Upper lobe of right lung (tissue), 1 donor: Measurements from ENCODE around the gene FOXO1. TPM values are rescaled to one million over a fixed set of nuclear protein-coding genes. Genes with fewer than 3 reads are reported as not detected.

Experiments
- ATAC-seq: fragments of 200-7000 bp; cut with Tn5 transposase; one replicate; pipeline ENCODE4 v1.9.1; 2020; ENCODE audit warnings: mild to moderate bottlenecking, moderate library complexity
- DNase-seq: peaks from one replicate; pipeline ENCODE4 v3.0.0-alpha.2; 2020
- H3K27ac ChIP-seq: fragments of 200-600 bp; one replicate; pipeline ENCODE4 v1.8.0; 2022
- H3K27me3 ChIP-seq: fragments of 200-600 bp; one replicate; pipeline ENCODE4 v1.8.0; 2022; ENCODE audit warnings: mild to moderate bottlenecking
- H3K36me3 ChIP-seq: fragments of 200-600 bp; one replicate; pipeline ENCODE4 v1.8.0; 2022
- H3K4me1 ChIP-seq: fragments of 200-600 bp; one replicate; pipeline ENCODE4 v1.8.0; 2022
- H3K4me3 ChIP-seq: fragments of 200-600 bp; one replicate; pipeline ENCODE4 v1.8.0; 2022; ENCODE audit warnings: mild to moderate bottlenecking
- H3K9me3 ChIP-seq: fragments of 200-600 bp; one replicate; pipeline ENCODE4 v1.8.0; 2022
- intact Hi-C: fragments of 100-400 bp; cut with DNase I; formaldehyde crosslinking; loops from one replicate; pipeline ENCODE4 v1.11.0; 2022
- total RNA-seq: library from RNA; stranded (reverse); fragmentation: NEBNext Ultra II Directional; extraction: Animal tissue kit (Norgen Biotek cat#: 25700); gene quantifications from one replicate; pipeline ENCODE4 v1.2.1, GENCODE V29; 2021
- TF ChIP-seq, protein P1 (sequence below): fragments of 200-600 bp; IDR thresholded peaks from one replicate; pipeline ENCODE4 v1.8.0; 2022; ENCODE audit warnings: antibody characterized with exemption
- donor health status: DM: no; HTN: yes; CAD: no; lungs with severe emphysema.

Gene FOXO1
- total RNA-seq, 1 donor from 2014 or later: 29.4 TPM

DNA sequence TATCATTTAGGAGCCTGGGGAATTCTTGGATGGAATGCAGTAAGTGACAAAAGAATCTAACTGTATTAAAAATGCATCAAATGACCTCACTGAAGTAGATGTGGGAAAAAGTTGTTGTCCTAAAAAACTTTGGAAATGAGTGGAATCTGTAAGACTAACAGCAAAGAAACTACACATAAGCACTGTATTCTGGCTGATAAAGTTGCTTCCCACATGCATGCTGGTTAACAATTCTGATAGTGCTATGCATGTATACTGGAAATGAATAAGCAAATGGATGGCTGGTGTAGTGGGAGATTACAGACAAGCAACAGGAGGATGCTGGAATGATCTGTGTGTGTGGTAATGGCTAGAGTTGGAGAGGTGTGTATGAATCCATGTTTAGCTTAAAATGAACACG lies 138.5 kb downstream of the FOXO1 start:
- TF ChIP-seq, protein P1, sequence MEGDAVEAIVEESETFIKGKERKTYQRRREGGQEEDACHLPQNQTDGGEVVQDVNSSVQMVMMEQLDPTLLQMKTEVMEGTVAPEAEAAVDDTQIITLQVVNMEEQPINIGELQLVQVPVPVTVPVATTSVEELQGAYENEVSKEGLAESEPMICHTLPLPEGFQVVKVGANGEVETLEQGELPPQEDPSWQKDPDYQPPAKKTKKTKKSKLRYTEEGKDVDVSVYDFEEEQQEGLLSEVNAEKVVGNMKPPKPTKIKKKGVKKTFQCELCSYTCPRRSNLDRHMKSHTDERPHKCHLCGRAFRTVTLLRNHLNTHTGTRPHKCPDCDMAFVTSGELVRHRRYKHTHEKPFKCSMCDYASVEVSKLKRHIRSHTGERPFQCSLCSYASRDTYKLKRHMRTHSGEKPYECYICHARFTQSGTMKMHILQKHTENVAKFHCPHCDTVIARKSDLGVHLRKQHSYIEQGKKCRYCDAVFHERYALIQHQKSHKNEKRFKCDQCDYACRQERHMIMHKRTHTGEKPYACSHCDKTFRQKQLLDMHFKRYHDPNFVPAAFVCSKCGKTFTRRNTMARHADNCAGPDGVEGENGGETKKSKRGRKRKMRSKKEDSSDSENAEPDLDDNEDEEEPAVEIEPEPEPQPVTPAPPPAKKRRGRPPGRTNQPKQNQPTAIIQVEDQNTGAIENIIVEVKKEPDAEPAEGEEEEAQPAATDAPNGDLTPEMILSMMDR: no peak
- Histone ChIP-seq H3K27ac (no peak overlapping the region), H3K9me3 (peaks cover 4% of the 10 kb centered on the region), H3K27me3 (no peaks in the 10 kb centered on the region), H3K36me3 (no peaks in the 10 kb centered on the region), H3K4me1 (no peaks in the 10 kb centered on the region), H3K4me3 (no peak overlapping the region)
- ATAC-seq (no peak), DNase-seq (no peak)
- intact Hi-C loops: no loop called here

DNA sequence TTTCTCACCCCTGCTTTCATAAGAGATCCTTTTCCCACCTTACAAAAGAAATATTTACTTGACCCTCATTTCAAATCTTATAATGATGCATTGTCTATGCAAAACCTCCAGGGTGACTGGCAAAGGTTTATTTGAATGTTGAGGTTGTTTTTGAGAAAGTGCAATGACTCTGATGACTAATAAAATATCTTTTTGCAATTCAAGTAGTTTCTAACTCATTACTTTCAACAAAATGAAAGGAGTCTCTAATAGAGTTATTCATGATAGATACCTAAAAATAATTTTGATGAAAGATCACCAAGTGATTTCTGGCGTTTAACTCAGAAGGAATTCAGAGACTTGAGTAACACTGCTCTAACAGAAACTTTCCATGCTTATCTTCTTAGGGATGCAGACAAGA lies 144.2 kb downstream of the FOXO1 start:
- H3K27ac ChIP-seq: no peak overlapping the region
- H3K36me3 ChIP-seq: no peaks in the 10 kb centered on the region
- ATAC-seq (no peak), DNase-seq (no peak)
- no peaks in the 10 kb centered on the region for H3K4me1 ChIP-seq
- TF ChIP-seq, protein P1: no peak
- no peaks in the 10 kb centered on the region for H3K27me3 ChIP-seq
- no peak overlapping the region for H3K4me3 ChIP-seq
- peaks cover 2% of the 10 kb centered on the region for H3K9me3 ChIP-seq
- intact Hi-C loops: no loop called here

DNA sequence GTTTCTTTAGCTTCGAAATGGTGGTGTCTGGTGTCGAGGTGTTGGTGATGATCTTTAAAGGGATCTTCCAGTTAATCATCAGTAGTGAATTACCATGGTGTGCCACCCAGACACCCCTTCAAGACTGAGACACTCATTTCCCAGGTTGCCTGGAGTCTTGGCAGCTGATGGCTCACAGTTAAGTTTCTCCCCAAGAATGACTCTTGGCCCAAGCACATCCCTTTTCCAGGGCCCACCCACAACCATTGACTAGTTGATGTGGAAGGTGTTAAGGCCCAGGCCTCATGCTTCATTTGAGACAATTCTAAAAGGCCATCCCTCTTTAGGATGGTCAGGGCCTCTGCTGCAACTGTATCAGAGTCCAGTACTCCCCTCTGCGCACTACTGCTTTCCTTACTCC lies 145.5 kb downstream of the FOXO1 start:
- Histone ChIP-seq H3K4me3 (no peak overlapping the region), H3K27me3 (no peaks in the 10 kb centered on the region), H3K4me1 (no peaks in the 10 kb centered on the region), H3K36me3 (no peaks in the 10 kb centered on the region), H3K9me3 (no peaks in the 10 kb centered on the region), H3K27ac (no peak overlapping the region)
- ATAC-seq (no peak), DNase-seq (no peak)
- intact Hi-C loops: no loop called here
- TF ChIP-seq, protein P1: no peak

DNA sequence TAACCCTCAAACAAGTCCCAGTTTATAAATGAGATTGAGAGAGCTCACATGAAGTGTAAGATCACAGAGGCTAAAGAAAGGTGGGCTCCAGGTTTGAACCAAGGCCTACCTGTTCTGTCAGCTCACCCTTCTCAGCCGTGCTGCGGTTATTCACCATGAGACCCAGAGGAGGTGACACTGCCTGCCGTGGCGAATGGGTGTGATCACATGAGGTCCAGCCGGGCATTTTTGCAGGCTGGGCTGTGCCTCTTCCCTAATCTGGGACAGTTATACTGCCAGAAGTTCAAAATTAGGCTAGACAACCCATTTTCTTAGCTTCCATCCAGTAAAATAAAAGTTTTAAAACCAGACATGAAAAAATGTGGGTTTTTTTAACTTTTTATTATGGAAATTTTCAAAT lies 146.8 kb downstream of the FOXO1 start:
- Histone ChIP-seq H3K27ac (no peak overlapping the region), H3K4me3 (no peak overlapping the region), H3K27me3 (no peaks in the 10 kb centered on the region), H3K4me1 (no peaks in the 10 kb centered on the region), H3K9me3 (no peaks in the 10 kb centered on the region), H3K36me3 (no peaks in the 10 kb centered on the region)
- intact Hi-C loops: no loop called here
- ATAC-seq (no peak), DNase-seq (no peak)
- TF ChIP-seq, protein P1: no peak

DNA sequence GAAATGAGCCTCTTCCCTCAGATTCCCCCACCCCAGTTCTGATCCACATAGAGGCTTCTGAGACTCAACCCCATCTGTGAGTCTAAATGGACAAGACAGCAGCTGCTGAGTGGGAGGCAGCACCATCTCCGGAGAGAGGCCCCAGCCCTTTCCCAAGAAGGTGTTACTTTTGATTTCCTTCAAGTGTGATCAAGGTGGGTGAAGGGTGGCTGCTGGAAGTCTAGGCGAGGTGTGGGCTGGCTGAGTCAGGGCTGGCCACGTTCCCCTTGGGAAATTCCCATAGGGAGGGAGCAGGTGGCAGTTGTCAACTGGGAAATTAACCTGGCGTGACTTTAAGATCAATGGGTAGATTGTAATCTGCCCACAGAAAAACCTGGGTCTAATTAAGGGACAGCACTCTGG lies 148.0 kb downstream of the FOXO1 start:
- Histone ChIP-seq H3K4me3 (no peak overlapping the region), H3K36me3 (no peaks in the 10 kb centered on the region), H3K4me1 (no peaks in the 10 kb centered on the region), H3K27ac (no peak overlapping the region), H3K27me3 (no peaks in the 10 kb centered on the region), H3K9me3 (no peaks in the 10 kb centered on the region)
- TF ChIP-seq, protein P1: no peak
- ATAC-seq (no peak), DNase-seq (no peak)
- intact Hi-C loops: no loop called here
